ENCODE data around the gene TMEM198.

DNA sequence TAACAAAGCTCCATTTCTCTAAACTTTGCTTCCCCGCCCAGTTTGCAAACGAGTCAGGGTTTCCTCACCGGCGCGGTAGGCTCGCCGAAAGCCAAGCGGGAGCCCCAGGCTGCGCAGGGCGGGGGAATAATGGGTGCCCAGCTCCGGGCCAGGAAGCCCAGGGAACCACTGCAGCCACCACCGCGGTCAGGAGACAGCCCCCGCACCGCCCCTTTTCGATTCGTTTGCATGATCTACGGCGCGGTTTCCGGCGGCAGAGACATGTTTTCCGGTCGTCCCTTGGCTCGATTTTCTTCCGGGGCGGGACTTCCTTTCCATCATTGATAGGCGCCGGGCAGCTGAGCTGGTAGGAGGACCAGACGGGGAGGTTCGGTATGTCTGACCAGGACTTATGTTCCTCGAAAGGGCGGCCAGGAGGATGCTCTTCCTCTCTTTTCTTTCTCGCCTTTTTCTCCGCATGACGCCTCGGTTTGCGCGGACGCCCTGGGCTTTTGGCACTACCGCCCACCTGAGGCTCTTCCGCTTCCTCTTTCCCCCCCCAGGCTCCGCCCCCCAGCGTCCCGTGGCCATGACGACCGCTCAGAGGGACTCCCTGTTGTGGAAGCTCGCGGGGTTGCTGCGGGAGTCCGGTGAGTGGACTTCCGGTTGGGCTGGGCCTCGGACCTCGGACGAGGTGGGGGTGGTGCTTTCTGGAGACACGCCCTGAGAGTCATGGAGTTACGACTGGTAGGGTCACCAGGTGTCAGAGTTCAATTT, 53.9 kb downstream of the TMEM198 start, which contains the start of gene STK11IP:
- TF ChIP-seq POLR2A (IDR thresholded peaks at IDR 0.05), result peak in 1 of 2 donors; percentile 62
- TF ChIP-seq, protein P1, sequence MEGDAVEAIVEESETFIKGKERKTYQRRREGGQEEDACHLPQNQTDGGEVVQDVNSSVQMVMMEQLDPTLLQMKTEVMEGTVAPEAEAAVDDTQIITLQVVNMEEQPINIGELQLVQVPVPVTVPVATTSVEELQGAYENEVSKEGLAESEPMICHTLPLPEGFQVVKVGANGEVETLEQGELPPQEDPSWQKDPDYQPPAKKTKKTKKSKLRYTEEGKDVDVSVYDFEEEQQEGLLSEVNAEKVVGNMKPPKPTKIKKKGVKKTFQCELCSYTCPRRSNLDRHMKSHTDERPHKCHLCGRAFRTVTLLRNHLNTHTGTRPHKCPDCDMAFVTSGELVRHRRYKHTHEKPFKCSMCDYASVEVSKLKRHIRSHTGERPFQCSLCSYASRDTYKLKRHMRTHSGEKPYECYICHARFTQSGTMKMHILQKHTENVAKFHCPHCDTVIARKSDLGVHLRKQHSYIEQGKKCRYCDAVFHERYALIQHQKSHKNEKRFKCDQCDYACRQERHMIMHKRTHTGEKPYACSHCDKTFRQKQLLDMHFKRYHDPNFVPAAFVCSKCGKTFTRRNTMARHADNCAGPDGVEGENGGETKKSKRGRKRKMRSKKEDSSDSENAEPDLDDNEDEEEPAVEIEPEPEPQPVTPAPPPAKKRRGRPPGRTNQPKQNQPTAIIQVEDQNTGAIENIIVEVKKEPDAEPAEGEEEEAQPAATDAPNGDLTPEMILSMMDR (IDR thresholded peaks at IDR 0.05), result no peak
- TF ChIP-seq POLR2AphosphoS5 (IDR thresholded peaks at IDR 0.05; ENCODE audit: insufficient read depth in 1 of 2, low read depth in 1 of 2), result peak; percentile 89 to 92

Data from vagina (tissue), 2 donors.